Sigmoid colon (tissue), 4 donors: ENCODE data around the gene NDUFB2.

Experiments
- CTCF ChIP-seq, 4 experiments: fragments of 450-650 bp in 3 of 4; fragments of 200-600 bp in 1 of 4; IDR thresholded peaks; one replicate each; pipeline ENCODE4 v1.5.1; 2016 to 2019; ENCODE audit warnings: antibody characterized with exemption in 4 of 4, mild to moderate bottlenecking in 3 of 4, moderate library complexity in 2 of 4
- EP300 ChIP-seq, 4 donors: sonication (generic); formaldehyde crosslinking; IDR thresholded peaks; one replicate each; pipeline ENCODE4 v1.6.1; 2017; ENCODE audit warnings: antibody characterized with exemption in 4 of 4
- POLR2A ChIP-seq, 2 donors: fragments of 450-650 bp; IDR thresholded peaks; one replicate each; pipeline ENCODE4 v1.6.1; 2016; ENCODE audit warnings: antibody characterized with exemption in 2 of 2, mild to moderate bottlenecking in 2 of 2, moderate library complexity in 2 of 2
- POLR2AphosphoS5 ChIP-seq, 4 donors: sonication (generic); formaldehyde crosslinking; IDR thresholded peaks; one replicate each; pipeline ENCODE4 v1.6.1; 2017; ENCODE audit warnings: antibody characterized with exemption in 4 of 4

DNA sequence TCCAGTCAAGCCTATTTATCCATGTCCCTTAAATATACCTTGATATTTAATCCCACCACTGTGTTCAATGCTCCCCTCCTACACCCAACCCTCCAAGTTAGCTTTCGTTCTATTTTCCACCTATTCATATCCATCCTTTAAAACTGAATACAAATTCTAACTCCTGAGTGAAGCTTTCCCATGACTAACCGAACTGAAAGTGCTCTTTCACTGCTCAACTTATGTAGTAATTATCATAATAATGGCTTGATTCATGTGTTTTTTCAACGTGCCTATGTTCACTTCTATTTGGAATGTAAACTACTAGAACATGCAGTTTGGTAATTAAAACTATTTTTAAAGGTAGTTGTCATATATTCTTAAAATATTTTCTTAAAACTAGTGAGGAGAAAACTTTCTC lies 58.0 kb downstream of the NDUFB2 start:
- no peak for TF ChIP-seq CTCF (IDR thresholded peaks at IDR 0.05)
- TF ChIP-seq POLR2A (IDR thresholded peaks at IDR 0.05): no peak
- no peak for TF ChIP-seq POLR2AphosphoS5 (IDR thresholded peaks at IDR 0.05)
- TF ChIP-seq EP300 (IDR thresholded peaks at IDR 0.05): no peak
